ENCODE results near the gene IQCH.

- TF ChIP-seq GATA2 (IDR thresholded peaks at IDR 0.05; ENCODE audit: low read depth, low read length): no peak
- TF ChIP-seq GATA3 (IDR thresholded peaks at IDR 0.05; ENCODE audit: low read depth, low read length): no peak
Observed at GRCh38 chr15:67327312-67327711, 72.7 kb downstream of the IQCH start.

All from SH-SY5Y (cell line).